HEK293 (cell line): ENCODE measurements around the gene RGS5.

Experiments used
- CTCF ChIA-PET: fragments of 350-600 bp; formaldehyde crosslinking; extraction: SDS; loops from one replicate; lab custom pipeline; 2021; ENCODE audit warnings: antibody characterized with exemption; lab: Yijun Ruan, JAX
- POLR2A ChIA-PET: fragments of 300-600 bp; formaldehyde crosslinking; extraction: SDS; loops from one replicate; lab custom pipeline; 2020; ENCODE audit warnings: antibody characterized with exemption, inconsistent platforms; lab: Yijun Ruan, JAX
- H3K27ac ChIP-seq: fragments of 200-500 bp; sonication (Bioruptor generic); 2 replicates; pipeline ENCODE4 v1.5.1; 2014; ENCODE audit warnings: low read depth, low read length, control low read depth, inconsistent platforms; ENCODE audit errors: extremely low read depth
- H3K36me3 ChIP-seq, 2 experiments: fragments of 200-500 bp in 1 of 2; sonication (Bioruptor generic) in 1 of 2; 1 replicate in 1 of 2; 2 replicates in 1 of 2; pipeline ENCODE4 v1.5.1; 2014 to 2017; ENCODE audit warnings: inconsistent platforms in 2 of 2, low read length in 2 of 2; ENCODE audit not compliant: control insufficient read depth in 2 of 2, insufficient read depth in 1 of 2
- H3K4me1 ChIP-seq: fragments of 200-500 bp; sonication (Bioruptor generic); 2 replicates; pipeline ENCODE4 v1.5.1; 2014; ENCODE audit warnings: mild to moderate bottlenecking, low read length, inconsistent platforms; ENCODE audit not compliant: control insufficient read depth, insufficient read depth
- H3K4me3 ChIP-seq: 2 replicates; pipeline ENCODE4 v1.5.1; 2011; ENCODE audit warnings: low read depth, mild to moderate bottlenecking, control low read depth, low read length, moderate library complexity
- H3K9me3 ChIP-seq: fragments of 200-500 bp; sonication (Bioruptor generic); 2 replicates; pipeline ENCODE4 v1.5.1; 2014; ENCODE audit warnings: low read depth, low read length, inconsistent platforms; ENCODE audit not compliant: control insufficient read depth, insufficient read depth
- GLI4 ChIP-seq: fragments of 450-650 bp; formaldehyde crosslinking; IDR thresholded peaks from 2 replicates; pipeline ENCODE4 v1.5.1; 2016; ENCODE audit warnings: missing biosample characterization, missing genetic modification characterization
- GLIS1 ChIP-seq: fragments of 450-650 bp; formaldehyde crosslinking; IDR thresholded peaks from 2 replicates; pipeline ENCODE4 v1.5.1; 2016; ENCODE audit warnings: missing biosample characterization, missing genetic modification characterization
- HOXA7 ChIP-seq: sonication (generic); formaldehyde crosslinking; IDR thresholded peaks from 2 replicates; pipeline ENCODE4 v1.8.1; 2022; ENCODE audit warnings: missing genetic modification reagents, borderline replicate concordance
- KLF10 ChIP-seq: fragments of 450-650 bp; IDR thresholded peaks from 2 replicates; pipeline ENCODE4 v1.5.1; 2018; ENCODE audit warnings: missing biosample characterization, mild to moderate bottlenecking, missing genetic modification characterization
- MEIS1 ChIP-seq: sonication (generic); formaldehyde crosslinking; IDR thresholded peaks from 2 replicates; pipeline ENCODE4 v1.8.1; 2022; ENCODE audit warnings: missing genetic modification reagents, mild to moderate bottlenecking, borderline replicate concordance
- SALL2 ChIP-seq: fragments of 450-650 bp; formaldehyde crosslinking; IDR thresholded peaks from 2 replicates; pipeline ENCODE4 v1.5.0; 2017; ENCODE audit warnings: missing biosample characterization, mild to moderate bottlenecking, missing genetic modification characterization, borderline replicate concordance
- SETDB1 ChIP-seq: IDR thresholded peaks from one replicate; pipeline ENCODE4 v1.6.1; 2017; ENCODE audit warnings: mild to moderate bottlenecking, low read length, moderate library complexity, mixed read lengths; ENCODE audit not compliant: insufficient read length
- TRIM28 ChIP-seq: IDR thresholded peaks from 2 replicates; pipeline ENCODE4 v1.6.1; 2011; ENCODE audit warnings: low read length, control low read depth, borderline replicate concordance
- ZBTB21 ChIP-seq: fragments of 450-650 bp; formaldehyde crosslinking; IDR thresholded peaks from 2 replicates; pipeline ENCODE4 v1.5.1; 2017; ENCODE audit warnings: missing biosample characterization, missing genetic modification characterization
- ZBTB6 ChIP-seq: fragments of 450-650 bp; formaldehyde crosslinking; IDR thresholded peaks from 2 replicates; pipeline ENCODE4 v1.5.1; 2017; ENCODE audit warnings: missing biosample characterization, missing genetic modification characterization
- ZNF10 ChIP-seq: fragments of 450-650 bp; formaldehyde crosslinking; IDR thresholded peaks from 2 replicates; pipeline ENCODE4 v1.5.1; 2017; ENCODE audit warnings: missing biosample characterization, missing genetic modification characterization
- ZNF133 ChIP-seq: fragments of 450-650 bp; formaldehyde crosslinking; IDR thresholded peaks from 2 replicates; pipeline ENCODE4 v1.5.1; 2016; ENCODE audit warnings: missing biosample characterization, missing genetic modification characterization
- ZNF146 ChIP-seq: fragments of 450-650 bp; formaldehyde crosslinking; IDR thresholded peaks from 2 replicates; pipeline ENCODE4 v1.5.1; 2016; ENCODE audit warnings: missing biosample characterization, missing genetic modification characterization
- ZNF16 ChIP-seq: fragments of 450-650 bp; formaldehyde crosslinking; IDR thresholded peaks from 2 replicates; pipeline ENCODE4 v1.5.1; 2016; ENCODE audit warnings: low read depth, missing biosample characterization, missing genetic modification characterization
- ZNF202 ChIP-seq: fragments of 450-650 bp; formaldehyde crosslinking; IDR thresholded peaks from 2 replicates; pipeline ENCODE4 v1.5.1; 2016; ENCODE audit warnings: missing biosample characterization, missing genetic modification characterization, borderline replicate concordance
- ZNF341 ChIP-seq: fragments of 450-650 bp; formaldehyde crosslinking; IDR thresholded peaks from 2 replicates; pipeline ENCODE4; 2016; ENCODE audit warnings: low read depth, missing biosample characterization, missing genetic modification characterization
- ZNF350 ChIP-seq: fragments of 450-650 bp; formaldehyde crosslinking; IDR thresholded peaks from 2 replicates; pipeline ENCODE4 v1.5.0; 2017; ENCODE audit warnings: missing biosample characterization, mild to moderate bottlenecking, missing genetic modification characterization
- ZNF37A ChIP-seq: fragments of 450-650 bp; IDR thresholded peaks from 2 replicates; pipeline ENCODE4 v1.5.1; 2018; ENCODE audit warnings: missing biosample characterization, missing genetic modification characterization
- ZNF510 ChIP-seq: fragments of 450-650 bp; formaldehyde crosslinking; IDR thresholded peaks from 2 replicates; pipeline ENCODE4 v1.5.1; 2018; ENCODE audit warnings: mild to moderate bottlenecking, missing genetic modification characterization, missing biosample characterization; ENCODE audit not compliant: insufficient replicate concordance
- ZNF530 ChIP-seq: fragments of 450-650 bp; formaldehyde crosslinking; IDR thresholded peaks from 2 replicates; pipeline ENCODE4 v1.5.1; 2016; ENCODE audit warnings: low read depth, missing biosample characterization, missing genetic modification characterization
- ZNF610 ChIP-seq: fragments of 450-650 bp; formaldehyde crosslinking; IDR thresholded peaks from 2 replicates; pipeline ENCODE4 v1.5.1; 2016; ENCODE audit warnings: missing biosample characterization, missing genetic modification characterization, borderline replicate concordance
- ZNF670 ChIP-seq: fragments of 450-650 bp; formaldehyde crosslinking; IDR thresholded peaks from 2 replicates; pipeline ENCODE4 v1.5.1; 2016; ENCODE audit warnings: missing biosample characterization, missing genetic modification characterization, low read depth
- ZNF692 ChIP-seq: fragments of 450-650 bp; formaldehyde crosslinking; IDR thresholded peaks from 2 replicates; pipeline ENCODE4 v1.5.1; 2016; ENCODE audit warnings: missing biosample characterization, missing genetic modification characterization
- ZNF76 ChIP-seq: fragments of 450-650 bp; formaldehyde crosslinking; IDR thresholded peaks from 2 replicates; pipeline ENCODE4; 2016; ENCODE audit warnings: low read depth, missing biosample characterization, missing genetic modification characterization, borderline replicate concordance
- ZNF768 ChIP-seq: fragments of 450-650 bp; formaldehyde crosslinking; IDR thresholded peaks from 2 replicates; pipeline ENCODE4 v1.5.1; 2018; ENCODE audit warnings: missing biosample characterization, mild to moderate bottlenecking, missing genetic modification characterization
- TF ChIP-seq, protein P1 (sequence below): fragments of 450-650 bp; formaldehyde crosslinking; IDR thresholded peaks from 2 replicates; pipeline ENCODE4 v1.5.1; 2016; ENCODE audit warnings: missing biosample characterization, missing genetic modification characterization
- TF ChIP-seq, protein P2 (sequence below): fragments of 450-650 bp; formaldehyde crosslinking; IDR thresholded peaks from 2 replicates; pipeline ENCODE4 v1.5.1; 2017; ENCODE audit warnings: missing biosample characterization, missing genetic modification characterization
- TF ChIP-seq, protein P3 (sequence below): fragments of 450-650 bp; formaldehyde crosslinking; IDR thresholded peaks from 2 replicates; pipeline ENCODE4 v1.5.1; 2017; ENCODE audit warnings: missing biosample characterization, mild to moderate bottlenecking, missing genetic modification characterization, moderate library complexity

RGS5 gene

DNA sequence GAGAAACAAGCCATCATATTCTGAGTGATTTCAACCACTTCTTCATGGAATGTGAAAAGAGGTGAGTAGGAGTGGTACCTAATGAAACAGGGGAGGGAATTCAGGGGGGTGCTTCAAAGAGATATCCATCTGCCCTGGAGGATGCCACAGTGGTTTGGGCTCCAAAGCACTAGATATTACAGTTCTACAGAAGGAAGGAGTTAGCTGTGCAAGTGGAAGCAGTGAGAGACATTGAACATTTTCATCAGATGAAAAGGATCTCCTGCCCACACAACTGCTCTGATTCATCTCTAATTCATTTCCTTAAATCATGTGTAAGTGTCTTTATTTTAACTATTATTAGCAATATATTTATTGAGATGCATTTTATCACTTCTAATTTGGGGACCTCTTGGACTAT is 2.8 kb upstream of the RGS5 start:
- Histone ChIP-seq H3K27ac (no peak overlapping the region), H3K4me1 (no peaks in the 10 kb centered on the region), H3K36me3 (no peaks in the 10 kb centered on the region), H3K4me3 (no peak overlapping the region), H3K9me3 (no peaks in the 10 kb centered on the region)
- POLR2A ChIA-PET = no interaction called here
- TF ChIP-seq ZNF610 (no peak), ZNF146 (tag by site-specific recombination) (no peak), ZNF510 (tag by site-specific recombination) (no peak), ZNF37A (no peak), ZNF76 (tag by site-specific recombination) (no peak), TRIM28 (no peak), GLIS1 (tag by site-specific recombination) (no peak), KLF10 (tag by site-specific recombination) (no peak), ZNF768 (tag by site-specific recombination) (no peak), ZBTB6 (tag by site-specific recombination) (no peak), ZNF530 (tag by site-specific recombination) (no peak), ZNF692 (no peak), ZNF341 (no peak), ZNF350 (tag by site-specific recombination) (no peak), ZNF202 (no peak)
- TF ChIP-seq, protein P1, sequence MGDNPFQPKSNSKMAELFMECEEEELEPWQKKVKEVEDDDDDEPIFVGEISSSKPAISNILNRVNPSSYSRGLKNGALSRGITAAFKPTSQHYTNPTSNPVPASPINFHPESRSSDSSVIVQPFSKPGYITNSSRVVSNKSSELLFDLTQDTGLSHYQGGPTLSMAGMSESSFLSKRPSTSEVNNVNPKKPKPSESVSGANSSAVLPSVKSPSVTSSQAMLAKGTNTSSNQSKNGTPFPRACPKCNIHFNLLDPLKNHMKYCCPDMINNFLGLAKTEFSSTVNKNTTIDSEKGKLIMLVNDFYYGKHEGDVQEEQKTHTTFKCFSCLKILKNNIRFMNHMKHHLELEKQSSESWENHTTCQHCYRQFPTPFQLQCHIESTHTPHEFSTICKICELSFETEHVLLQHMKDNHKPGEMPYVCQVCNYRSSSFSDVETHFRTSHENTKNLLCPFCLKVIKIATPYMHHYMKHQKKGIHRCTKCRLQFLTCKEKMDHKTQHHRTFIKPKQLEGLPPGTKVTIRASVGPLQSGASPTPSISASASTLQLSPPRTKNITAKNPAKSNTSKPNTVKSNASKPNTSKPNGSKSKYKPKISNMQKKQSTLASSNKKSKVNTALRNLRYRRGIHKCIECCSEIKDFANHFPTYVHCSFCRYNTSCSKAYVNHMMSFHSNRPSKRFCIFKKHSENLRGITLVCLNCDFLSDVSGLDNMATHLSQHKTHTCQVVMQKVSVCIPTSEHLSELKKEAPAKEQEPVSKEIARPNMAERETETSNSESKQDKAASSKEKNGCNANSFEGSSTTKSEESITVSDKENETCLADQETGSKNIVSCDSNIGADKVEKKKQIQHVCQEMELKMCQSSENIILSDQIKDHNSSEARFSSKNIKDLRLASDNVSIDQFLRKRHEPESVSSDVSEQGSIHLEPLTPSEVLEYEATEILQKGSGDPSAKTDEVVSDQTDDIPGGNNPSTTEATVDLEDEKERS (tag by site-specific recombination) = no peak
- TF ChIP-seq, all 188 proteins: peak for 0
- CTCF ChIA-PET = interaction anchor here (1.3 kb wide), 1 partner anchor 9 kb away, joined by 3 read pairs; no protein-coding TSS in a partner anchor

DNA sequence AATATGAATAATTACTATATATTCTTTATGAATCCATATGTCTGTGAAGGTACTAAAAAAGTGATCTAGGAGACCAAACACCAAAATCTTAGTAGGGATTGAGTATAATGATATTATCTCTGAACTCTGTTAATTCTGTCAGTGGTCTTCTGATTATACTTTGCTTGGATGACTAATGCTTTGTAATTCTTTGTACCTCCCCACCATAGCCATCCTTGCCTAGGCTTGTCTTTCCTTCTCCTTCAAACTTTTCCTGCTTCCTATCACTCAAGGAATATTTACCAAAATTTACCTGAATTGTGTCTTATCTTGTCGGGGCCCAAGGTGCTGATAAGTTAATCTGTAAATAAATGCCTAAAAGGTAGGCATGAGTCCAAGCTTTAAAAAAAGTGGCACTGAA is 845 bp upstream of the RGS5 start:
- Histone ChIP-seq H3K4me1 (no peaks in the 10 kb centered on the region), H3K36me3 (no peaks in the 10 kb centered on the region), H3K27ac (no peak overlapping the region), H3K9me3 (no peaks in the 10 kb centered on the region), H3K4me3 (no peak overlapping the region)
- ChIA-PET CTCF (interaction anchor here (0.6 kb wide), 1 partner anchor 355 kb away, joined by 3 read pairs; no protein-coding TSS in a partner anchor), POLR2A (no interaction called here)
- TF ChIP-seq ZNF670 (tag by site-specific recombination) (no peak), GLI4 (tag by site-specific recombination) (no peak), ZNF133 (tag by site-specific recombination) (no peak), ZNF146 (tag by site-specific recombination) (no peak), ZNF16 (tag by site-specific recombination) (no peak), ZBTB21 (no peak), ZNF10 (no peak), MEIS1 (CRISPR knock-in tag) (no peak), HOXA7 (CRISPR knock-in tag) (no peak), SETDB1 (no peak), SALL2 (no peak)
- TF ChIP-seq, protein P2, sequence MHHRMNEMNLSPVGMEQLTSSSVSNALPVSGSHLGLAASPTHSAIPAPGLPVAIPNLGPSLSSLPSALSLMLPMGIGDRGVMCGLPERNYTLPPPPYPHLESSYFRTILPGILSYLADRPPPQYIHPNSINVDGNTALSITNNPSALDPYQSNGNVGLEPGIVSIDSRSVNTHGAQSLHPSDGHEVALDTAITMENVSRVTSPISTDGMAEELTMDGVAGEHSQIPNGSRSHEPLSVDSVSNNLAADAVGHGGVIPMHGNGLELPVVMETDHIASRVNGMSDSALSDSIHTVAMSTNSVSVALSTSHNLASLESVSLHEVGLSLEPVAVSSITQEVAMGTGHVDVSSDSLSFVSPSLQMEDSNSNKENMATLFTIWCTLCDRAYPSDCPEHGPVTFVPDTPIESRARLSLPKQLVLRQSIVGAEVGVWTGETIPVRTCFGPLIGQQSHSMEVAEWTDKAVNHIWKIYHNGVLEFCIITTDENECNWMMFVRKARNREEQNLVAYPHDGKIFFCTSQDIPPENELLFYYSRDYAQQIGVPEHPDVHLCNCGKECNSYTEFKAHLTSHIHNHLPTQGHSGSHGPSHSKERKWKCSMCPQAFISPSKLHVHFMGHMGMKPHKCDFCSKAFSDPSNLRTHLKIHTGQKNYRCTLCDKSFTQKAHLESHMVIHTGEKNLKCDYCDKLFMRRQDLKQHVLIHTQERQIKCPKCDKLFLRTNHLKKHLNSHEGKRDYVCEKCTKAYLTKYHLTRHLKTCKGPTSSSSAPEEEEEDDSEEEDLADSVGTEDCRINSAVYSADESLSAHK (tag by site-specific recombination) = no peak
- TF ChIP-seq, protein P3, sequence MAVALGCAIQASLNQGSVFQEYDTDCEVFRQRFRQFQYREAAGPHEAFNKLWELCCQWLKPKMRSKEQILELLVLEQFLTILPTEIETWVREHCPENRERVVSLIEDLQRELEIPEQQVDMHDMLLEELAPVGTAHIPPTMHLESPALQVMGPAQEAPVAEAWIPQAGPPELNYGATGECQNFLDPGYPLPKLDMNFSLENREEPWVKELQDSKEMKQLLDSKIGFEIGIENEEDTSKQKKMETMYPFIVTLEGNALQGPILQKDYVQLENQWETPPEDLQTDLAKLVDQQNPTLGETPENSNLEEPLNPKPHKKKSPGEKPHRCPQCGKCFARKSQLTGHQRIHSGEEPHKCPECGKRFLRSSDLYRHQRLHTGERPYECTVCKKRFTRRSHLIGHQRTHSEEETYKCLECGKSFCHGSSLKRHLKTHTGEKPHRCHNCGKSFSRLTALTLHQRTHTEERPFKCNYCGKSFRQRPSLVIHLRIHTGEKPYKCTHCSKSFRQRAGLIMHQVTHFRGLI (tag by site-specific recombination) = no peak
